ENCODE results near the gene DOCK4.

Gene DOCK4

GRCh38 chr7:112195717-112196116, 10.5 kb downstream of the DOCK4 start:
- no peak for TF ChIP-seq JUND (IDR thresholded peaks at IDR 0.05; ENCODE audit: low read depth)
- in situ Hi-C loops (cut with HindIII; ENCODE audit: low pct_unique_long_range_greater_than_20kb, low sequenced_read_pairs) = no loop called here
- no peak for DNase-seq (ENCODE audit: low read depth in 1 of 2, low spot score in 1 of 2)

GRCh38 chr7:112193915-112194502, 12.2 kb downstream of the DOCK4 start:
- in situ Hi-C loops (cut with HindIII; ENCODE audit: low pct_unique_long_range_greater_than_20kb, low sequenced_read_pairs) = no loop called here
- TF ChIP-seq JUND (IDR thresholded peaks at IDR 0.05; ENCODE audit: low read depth) = no peak
- no peak for DNase-seq (ENCODE audit: low read depth in 1 of 2, low spot score in 1 of 2)

- in situ Hi-C loops (cut with HindIII; ENCODE audit: low pct_unique_long_range_greater_than_20kb, low sequenced_read_pairs) = no loop called here
- no peak for TF ChIP-seq JUND (IDR thresholded peaks at IDR 0.05; ENCODE audit: low read depth)
- no peak for DNase-seq (ENCODE audit: low read depth in 1 of 2, low spot score in 1 of 2)
These were observed 13.7 kb downstream of the DOCK4 start for GRCh38 chr7:112192236-112193154.

- TF ChIP-seq JUND (IDR thresholded peaks at IDR 0.05; ENCODE audit: low read depth) = no peak
- in situ Hi-C loops (cut with HindIII; ENCODE audit: low pct_unique_long_range_greater_than_20kb, low sequenced_read_pairs) = no loop called here
- DNase-seq (ENCODE audit: low read depth in 1 of 2, low spot score in 1 of 2) = no peak
These were observed 16.1 kb downstream of the DOCK4 start for GRCh38 chr7:112190120-112190519.

GRCh38 chr7:112189691-112190090, 16.5 kb downstream of the DOCK4 start:
- in situ Hi-C loops (cut with HindIII; ENCODE audit: low pct_unique_long_range_greater_than_20kb, low sequenced_read_pairs) = no loop called here
- no peak for TF ChIP-seq JUND (IDR thresholded peaks at IDR 0.05; ENCODE audit: low read depth)
- DNase-seq (ENCODE audit: low read depth in 1 of 2, low spot score in 1 of 2) = no peak

- no peak for TF ChIP-seq JUND (IDR thresholded peaks at IDR 0.05; ENCODE audit: low read depth)
- DNase-seq (ENCODE audit: low read depth in 1 of 2, low spot score in 1 of 2) = no peak
- in situ Hi-C loops (cut with HindIII; ENCODE audit: low pct_unique_long_range_greater_than_20kb, low sequenced_read_pairs) = no loop called here
These were observed 17.9 kb downstream of the DOCK4 start for GRCh38 chr7:112188257-112188656.

GRCh38 chr7:112186300-112186699, 19.9 kb downstream of the DOCK4 start:
- in situ Hi-C loops (cut with HindIII; ENCODE audit: low pct_unique_long_range_greater_than_20kb, low sequenced_read_pairs) = no loop called here

GRCh38 chr7:112185005-112185834, 21.0 kb downstream of the DOCK4 start:
- no peak for DNase-seq (ENCODE audit: low read depth in 1 of 2, low spot score in 1 of 2)
- in situ Hi-C loops (cut with HindIII; ENCODE audit: low pct_unique_long_range_greater_than_20kb, low sequenced_read_pairs) = no loop called here
- no peak for TF ChIP-seq JUND (IDR thresholded peaks at IDR 0.05; ENCODE audit: low read depth)

More at GRCh38 chr7:112186300-112186699, 19.9 kb downstream of the DOCK4 start:
- TF ChIP-seq JUND (IDR thresholded peaks at IDR 0.05; ENCODE audit: low read depth) = no peak
- DNase-seq (ENCODE audit: low read depth in 1 of 2, low spot score in 1 of 2) = no peak

GRCh38 chr7:112184455-112184854, 21.7 kb downstream of the DOCK4 start:
- in situ Hi-C loops (cut with HindIII; ENCODE audit: low pct_unique_long_range_greater_than_20kb, low sequenced_read_pairs) = no loop called here
- no peak for DNase-seq (ENCODE audit: low read depth in 1 of 2, low spot score in 1 of 2)
- no peak for TF ChIP-seq JUND (IDR thresholded peaks at IDR 0.05; ENCODE audit: low read depth)

GRCh38 chr7:112183266-112183665, 22.9 kb downstream of the DOCK4 start:
- TF ChIP-seq JUND (IDR thresholded peaks at IDR 0.05; ENCODE audit: low read depth) = no peak
- DNase-seq (ENCODE audit: low read depth in 1 of 2, low spot score in 1 of 2) = no peak
- in situ Hi-C loops (cut with HindIII; ENCODE audit: low pct_unique_long_range_greater_than_20kb, low sequenced_read_pairs) = no loop called here

GRCh38 chr7:112182749-112183148, 23.4 kb downstream of the DOCK4 start:
- no peak for TF ChIP-seq JUND (IDR thresholded peaks at IDR 0.05; ENCODE audit: low read depth)
- DNase-seq (ENCODE audit: low read depth in 1 of 2, low spot score in 1 of 2) = no peak
- in situ Hi-C loops (cut with HindIII; ENCODE audit: low pct_unique_long_range_greater_than_20kb, low sequenced_read_pairs) = no loop called here

GRCh38 chr7:112180223-112180622, 26.0 kb downstream of the DOCK4 start:
- DNase-seq (ENCODE audit: low read depth in 1 of 2, low spot score in 1 of 2) = no peak
- in situ Hi-C loops (cut with HindIII; ENCODE audit: low pct_unique_long_range_greater_than_20kb, low sequenced_read_pairs) = no loop called here
- no peak for TF ChIP-seq JUND (IDR thresholded peaks at IDR 0.05; ENCODE audit: low read depth)
